Endothelial cell of umbilical vein (primary cell): Measurements from ENCODE around the gene SFRP2. TPM values are rescaled to one million over a fixed set of nuclear protein-coding genes. Genes with fewer than 3 reads are reported as not detected.

Source experiments
- BruUV-seq: library from RNA; stranded (reverse); fragments of 400-500 nt; replicated peaks from 2 replicates; lab custom pipeline; 2021; lab: Mats Ljungman, UMichigan
- CTCF ChIA-PET: fragments of 300-600, 350-600 bp; sonication (Branson Sonifier 250); formaldehyde crosslinking; loops from one replicate; lab custom pipeline; 2021; ENCODE audit warnings: antibody characterized with exemption, inconsistent platforms; lab: Charles Lee
- POLR2A ChIA-PET: fragments of 300-600, 350-600 bp; sonication (Branson Sonifier 250); formaldehyde crosslinking; loops from one replicate; lab custom pipeline; 2021; ENCODE audit warnings: antibody characterized with exemption, inconsistent platforms; lab: Charles Lee
- DNase-seq: peaks from one replicate; pipeline ENCODE4 v3.0.0-alpha.2; 2011; ENCODE audit warnings: low read depth, low spot score
- FAIRE-seq: peaks from 2 replicates; lab custom pipeline; 2011; peaks lifted over from hg19 to GRCh38; lab: Jason Lieb, UNC
- H2AFZ ChIP-seq: 2 replicates; pipeline ENCODE4 v1.6.0; 2012; ENCODE audit warnings: low read depth, low read length, control low read depth, inconsistent platforms
- H3K27ac ChIP-seq: 2 replicates; pipeline ENCODE4 v1.5.1; 2011; ENCODE audit warnings: low read depth, mild to moderate bottlenecking, control low read depth, low read length, moderate library complexity; ENCODE audit not compliant: insufficient read depth
- H3K27me3 ChIP-seq, 2 experiments: 2 replicates each; pipeline versions ENCODE4 v1.6.0 to v1.6.1; 2011; ENCODE audit warnings: low read length in 2 of 2, mixed read lengths in 1 of 2; ENCODE audit not compliant: control insufficient read depth in 2 of 2, insufficient read depth in 2 of 2
- H3K36me3 ChIP-seq, 2 experiments: 2 replicates in 1 of 2; 3 replicates in 1 of 2; pipeline ENCODE4 v1.5.1; 2011; ENCODE audit warnings: low read length in 2 of 2, mild to moderate bottlenecking in 1 of 2, moderate library complexity in 1 of 2; ENCODE audit not compliant: control insufficient read depth in 2 of 2, insufficient read depth in 2 of 2; ENCODE audit errors: extremely low read depth in 1 of 2
- H3K4me1 ChIP-seq: 3 replicates; pipeline ENCODE4 v1.5.1; 2011; ENCODE audit warnings: mild to moderate bottlenecking, low read length; ENCODE audit not compliant: control insufficient read depth, insufficient read depth; ENCODE audit errors: extremely low read depth
- H3K4me2 ChIP-seq: 2 replicates; pipeline ENCODE4 v1.6.1; 2011; ENCODE audit warnings: low read length, control low read depth, mixed read lengths; ENCODE audit not compliant: insufficient read depth
- H3K4me3 ChIP-seq, 3 experiments: fragments of 200-600 bp in 1 of 3; sonication (generic), shearing (Covaris generic) in 1 of 3; replicated peaks in 1 of 3; 2 replicates each; pipeline ENCODE4 v1.5.1; 2011 to 2016; ENCODE audit warnings: control low read depth in 3 of 3, low read length in 3 of 3, mild to moderate bottlenecking in 2 of 3, inconsistent platforms in 1 of 3, low read depth in 1 of 3, moderate library complexity in 1 of 3; ENCODE audit not compliant: insufficient read depth in 1 of 3
- H3K79me2 ChIP-seq: 2 replicates; pipeline ENCODE4 v1.6.0; 2012; ENCODE audit warnings: low read length, inconsistent platforms; ENCODE audit not compliant: control insufficient read depth, insufficient read depth
- H3K9ac ChIP-seq: replicated peaks from 2 replicates; pipeline ENCODE3; 2011; ENCODE audit warnings: low read length, control low read depth; ENCODE audit not compliant: insufficient read depth; ENCODE audit errors: extremely low read depth
- H3K9me1 ChIP-seq: replicated peaks from 3 replicates; pipeline ENCODE4 v1.6.0; 2011; ENCODE audit warnings: mild to moderate bottlenecking, low read length; ENCODE audit not compliant: control insufficient read depth, insufficient read depth; ENCODE audit errors: extremely low read depth
- H3K9me3 ChIP-seq: replicated peaks from 2 replicates; pipeline ENCODE4 v1.5.1; 2012; ENCODE audit warnings: low read length, inconsistent platforms; ENCODE audit not compliant: control insufficient read depth, insufficient read depth
- H4K20me1 ChIP-seq: replicated peaks from 2 replicates; pipeline ENCODE3; 2011; ENCODE audit warnings: mild to moderate bottlenecking, low read length; ENCODE audit not compliant: control insufficient read depth, insufficient read depth; ENCODE audit errors: extremely low read depth
- CTCF ChIP-seq, 2 donors: IDR thresholded peaks; 1 replicate in 1 of 2; 2 replicates in 1 of 2; pipeline ENCODE4 v1.5.1; 2011; ENCODE audit warnings: low read length in 2 of 2, mild to moderate bottlenecking in 2 of 2, moderate library complexity in 2 of 2, control low read depth in 1 of 2, inconsistent platforms in 1 of 2, low read depth in 1 of 2; ENCODE audit not compliant: insufficient read depth in 1 of 2; ENCODE audit errors: extremely low read depth in 1 of 2
- EZH2 ChIP-seq: IDR thresholded peaks from 2 replicates; pipeline ENCODE4 v1.6.1; 2012; ENCODE audit warnings: borderline replicate concordance, low read depth, mild to moderate bottlenecking, moderate library complexity, low read length, inconsistent platforms; ENCODE audit not compliant: severe bottlenecking
- FOS ChIP-seq: IDR thresholded peaks from 2 replicates; pipeline ENCODE4 v1.6.1; 2011; ENCODE audit warnings: mild to moderate bottlenecking, low read length, moderate library complexity, borderline replicate concordance; ENCODE audit not compliant: insufficient read depth
- GATA2 ChIP-seq: IDR thresholded peaks from 2 replicates; pipeline ENCODE4 v1.7.0; 2011; ENCODE audit warnings: low read depth, mild to moderate bottlenecking, moderate library complexity, mixed read lengths, low read length; ENCODE audit not compliant: insufficient read length, insufficient read depth
- JUN ChIP-seq: IDR thresholded peaks from 2 replicates; pipeline ENCODE4 v1.6.1; 2011; ENCODE audit warnings: borderline replicate concordance, low read depth; ENCODE audit not compliant: insufficient read length, insufficient read depth
- MYC ChIP-seq: IDR thresholded peaks from one replicate; pipeline ENCODE4 v1.6.1; 2011; ENCODE audit warnings: mild to moderate bottlenecking, low read depth, low read length
- POLR2A ChIP-seq: IDR thresholded peaks from 2 replicates; pipeline ENCODE4 v1.6.1; 2012; ENCODE audit warnings: low read depth, mild to moderate bottlenecking, control low read depth, low read length
- POLR2AphosphoS5 ChIP-seq: IDR thresholded peaks from 2 replicates; pipeline ENCODE4 v1.6.1; 2012; ENCODE audit warnings: low read depth, mild to moderate bottlenecking, control low read depth, low read length, moderate library complexity; ENCODE audit not compliant: insufficient read depth
- dilution Hi-C: fragments of 300-500 bp; cut with MboI; formaldehyde crosslinking; loops from one replicate; pipeline ENCODE4 v1.15.0; 2019; ENCODE audit warnings: low sequenced_read_pairs; ENCODE audit not compliant: extremely low pct_ligation_motif_present
- intact Hi-C: fragments of 100-400 bp; cut with micrococcal nuclease; formaldehyde crosslinking; loops from one replicate; pipeline ENCODE4 v1.10.0; 2022
- polyA plus RNA-seq, 4 experiments: library from polyadenylated mRNA; depleted of rRNA in 3 of 4; stranded (reverse) in 3 of 4; unstranded in 1 of 4; fragments of >200 nt; gene quantifications; 2 replicates each; pipeline versions ENCODE4 v1.2.1 to v1.2.3, GENCODE V29; 2011 to 2012; ENCODE audit warnings: missing spikeins in 1 of 4
- total RNA-seq: library from RNA; stranded (reverse); gene quantifications from 2 replicates; pipeline ENCODE4 v1.2.3, GENCODE V29; 2021
- TF ChIP-seq, protein P1 (sequence below): IDR thresholded peaks from 2 replicates; pipeline ENCODE4 v1.6.1; 2011; ENCODE audit not compliant: insufficient read depth, insufficient read length

Gene SFRP2
- total and polyA plus RNA-seq, 2 donors (not counting 3 experiments of a cell fraction or from before 2014, with no cell fraction given), result 0.04 TPM; not detected in 1

DNA sequence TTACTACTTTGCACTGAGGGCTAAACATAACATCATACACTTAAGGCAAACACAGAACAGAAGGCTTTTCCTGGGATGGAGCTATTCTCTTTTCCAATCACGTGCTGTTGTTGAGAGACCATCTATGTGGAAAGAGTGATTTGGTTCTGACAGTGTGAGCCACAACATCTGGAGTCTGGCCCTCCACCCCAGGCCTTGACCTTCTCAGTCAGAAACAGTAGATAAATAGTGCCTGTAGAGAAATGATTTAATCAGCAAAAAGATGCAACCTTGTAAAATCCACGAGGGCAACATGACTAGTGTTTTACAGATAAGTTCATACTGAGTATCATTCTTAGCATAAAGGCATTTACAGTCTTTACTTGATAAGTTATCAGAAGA is 10.8 kb upstream of the SFRP2 start:
- intact Hi-C loops (no loop called here), dilution Hi-C loops (no loop called here)
- H3K9me1 ChIP-seq, result no peaks in the 10 kb centered on the region
- POLR2A ChIA-PET, result no interaction called here
- CTCF ChIA-PET, result no interaction called here
- no peak overlapping the region for H2AFZ ChIP-seq
- H3K4me3 ChIP-seq, result no peak overlapping the region
- no peaks in the 10 kb centered on the region for H3K79me2 ChIP-seq
- H3K4me1 ChIP-seq, result no peaks in the 10 kb centered on the region
- no peaks in the 10 kb centered on the region for H4K20me1 ChIP-seq
- no peak for TF ChIP-seq MYC
- TF ChIP-seq POLR2AphosphoS5, result no peak
- TF ChIP-seq, protein P1, sequence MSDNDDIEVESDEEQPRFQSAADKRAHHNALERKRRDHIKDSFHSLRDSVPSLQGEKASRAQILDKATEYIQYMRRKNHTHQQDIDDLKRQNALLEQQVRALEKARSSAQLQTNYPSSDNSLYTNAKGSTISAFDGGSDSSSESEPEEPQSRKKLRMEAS, result no peak
- TF ChIP-seq CTCF (IDR thresholded peaks at IDR 0.05; ENCODE audit: extremely low read depth in 1 of 2, insufficient read depth in 1 of 2, low read depth in 1 of 2, low read length in 2 of 2), result no peak
- no peak for TF ChIP-seq POLR2A
- no peak for TF ChIP-seq JUN
- no peak for TF ChIP-seq EZH2
- no peak for TF ChIP-seq FOS
- TF ChIP-seq GATA2, result no peak
- FAIRE-seq (no peak), DNase-seq (no peak)
- no peaks in the 10 kb centered on the region for H3K36me3 ChIP-seq
- H3K9me3 ChIP-seq, result no peaks in the 10 kb centered on the region
- peaks cover 2 to 17% of the 10 kb centered on the region in 2 experiments for H3K27me3 ChIP-seq
- H3K9ac ChIP-seq, result no peak overlapping the region
- BruUV-seq, result no TSS peak
- no peak overlapping the region for H3K27ac ChIP-seq
- no peak overlapping the region for H3K4me2 ChIP-seq
